Measurements from ENCODE around the gene ZFAND3. TPM values are rescaled to one million over a fixed set of nuclear protein-coding genes. Genes with fewer than 3 reads are reported as not detected.

Gene ZFAND3
- polyA plus RNA-seq, 2 of the 4 experiments (the other 2 are of a cell fraction): 12.0 to 50.0 TPM

GRCh38 chr6:37894585-37894984 is 75.1 kb downstream of the ZFAND3 start:
- no peak for FAIRE-seq
- 82% methylated on average over 5 of the region's 5 CpGs for WGBS (ENCODE audit: missing lambda C conversion rate)
- no peak for ATAC-seq
- H3K27ac ChIP-seq: no peak overlapping the region
- POLR2A ChIA-PET: no interaction called here
- CTCF ChIA-PET: no interaction called here
- H3K4me1 ChIP-seq: peaks cover 43% of the 10 kb centered on the region
- H3K9me3 ChIP-seq: no peaks in the 10 kb centered on the region
- DNase-seq (ENCODE audit: low read depth in 1 of 2, low spot score in 1 of 2): no peak
- TF ChIP-seq ZNF302 (CRISPR knock-in tag; IDR thresholded peaks at IDR 0.05) (no peak), POLR2A (IDR thresholded peaks at IDR 0.05; ENCODE audit: low read length) (no peak), ZSCAN20 (CRISPR knock-in tag; IDR thresholded peaks at IDR 0.05) (no peak), ZFP36 (IDR thresholded peaks at IDR 0.05; ENCODE audit: borderline replicate concordance, partially characterized antibody) (no peak), RAD21 (conservative IDR thresholded peaks at IDR 0.05 in 1 of 2, IDR thresholded peaks at IDR 0.05 in 1 of 2) (no peak), EHMT2 (IDR thresholded peaks at IDR 0.05; ENCODE audit: low read depth) (no peak), NR3C1 (IDR thresholded peaks at IDR 0.05) (no peak), MAZ (IDR thresholded peaks at IDR 0.05; ENCODE audit: borderline replicate concordance, low read depth, low read length) (no peak), GATA3 (IDR thresholded peaks at IDR 0.05; ENCODE audit: borderline replicate concordance) (no peak), MYC (IDR thresholded peaks at IDR 0.05; ENCODE audit: borderline replicate concordance, low read length) (no peak)
- TF ChIP-seq, protein P1, sequence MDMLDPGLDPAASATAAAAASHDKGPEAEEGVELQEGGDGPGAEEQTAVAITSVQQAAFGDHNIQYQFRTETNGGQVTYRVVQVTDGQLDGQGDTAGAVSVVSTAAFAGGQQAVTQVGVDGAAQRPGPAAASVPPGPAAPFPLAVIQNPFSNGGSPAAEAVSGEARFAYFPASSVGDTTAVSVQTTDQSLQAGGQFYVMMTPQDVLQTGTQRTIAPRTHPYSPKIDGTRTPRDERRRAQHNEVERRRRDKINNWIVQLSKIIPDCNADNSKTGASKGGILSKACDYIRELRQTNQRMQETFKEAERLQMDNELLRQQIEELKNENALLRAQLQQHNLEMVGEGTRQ (IDR thresholded peaks at IDR 0.05): no peak
- no peak overlapping the region for H3K4me2 ChIP-seq
- no peak overlapping the region for H3K4me3 ChIP-seq

DNA sequence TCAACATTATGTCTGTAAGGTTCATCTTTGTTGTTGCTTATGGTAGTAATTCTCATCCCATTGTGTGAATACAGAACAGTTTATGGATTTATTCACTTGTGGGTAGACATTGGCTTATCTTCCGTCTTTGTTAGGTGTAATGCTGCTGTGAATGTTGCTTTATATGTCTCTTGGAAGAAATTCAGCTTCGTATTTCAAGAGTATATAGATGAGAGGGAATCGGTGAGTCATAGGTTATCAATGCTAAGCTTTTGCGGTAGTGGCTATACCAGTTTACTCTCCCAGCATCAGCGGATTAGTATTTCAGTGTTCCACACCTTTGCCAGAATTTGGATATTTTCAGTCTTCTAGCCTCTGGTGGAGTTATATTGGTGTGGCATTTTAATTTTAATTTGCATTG is 77.8 kb downstream of the ZFAND3 start:
- DNase-seq (ENCODE audit: low read depth in 1 of 2, low spot score in 1 of 2) (peak in 1 of 2 experiments; percentile 10), FAIRE-seq (no peak), ATAC-seq (peak in 1 of 2 experiments; percentile 53; a peak in 1 of 6 replicates)
- TF ChIP-seq TP53 (CRISPR knock-in tag; IDR thresholded peaks at IDR 0.05): no peak
- TF ChIP-seq NR3C1 (IDR thresholded peaks at IDR 0.05): no peak
- no peak for TF ChIP-seq FOSL2 (IDR thresholded peaks at IDR 0.05)
- TF ChIP-seq FOSL2 (CRISPR knock-in tag; IDR thresholded peaks at IDR 0.05): peak; percentile 72
- TF ChIP-seq CHD4 (IDR thresholded peaks at IDR 0.05; ENCODE audit: borderline replicate concordance): no peak
- ChIA-PET POLR2A (no interaction called here), CTCF (no interaction called here)
- Histone ChIP-seq H3K9me3 (no peaks in the 10 kb centered on the region), H3K4me2 (peak overlapping the region; percentile 56), H3K4me3 (no peak overlapping the region), H3K27ac (no peak overlapping the region), H3K4me1 (peaks cover 35% of the 10 kb centered on the region)
- 42% methylated on average over 5 of the region's 5 CpGs for WGBS (ENCODE audit: missing lambda C conversion rate)

DNA sequence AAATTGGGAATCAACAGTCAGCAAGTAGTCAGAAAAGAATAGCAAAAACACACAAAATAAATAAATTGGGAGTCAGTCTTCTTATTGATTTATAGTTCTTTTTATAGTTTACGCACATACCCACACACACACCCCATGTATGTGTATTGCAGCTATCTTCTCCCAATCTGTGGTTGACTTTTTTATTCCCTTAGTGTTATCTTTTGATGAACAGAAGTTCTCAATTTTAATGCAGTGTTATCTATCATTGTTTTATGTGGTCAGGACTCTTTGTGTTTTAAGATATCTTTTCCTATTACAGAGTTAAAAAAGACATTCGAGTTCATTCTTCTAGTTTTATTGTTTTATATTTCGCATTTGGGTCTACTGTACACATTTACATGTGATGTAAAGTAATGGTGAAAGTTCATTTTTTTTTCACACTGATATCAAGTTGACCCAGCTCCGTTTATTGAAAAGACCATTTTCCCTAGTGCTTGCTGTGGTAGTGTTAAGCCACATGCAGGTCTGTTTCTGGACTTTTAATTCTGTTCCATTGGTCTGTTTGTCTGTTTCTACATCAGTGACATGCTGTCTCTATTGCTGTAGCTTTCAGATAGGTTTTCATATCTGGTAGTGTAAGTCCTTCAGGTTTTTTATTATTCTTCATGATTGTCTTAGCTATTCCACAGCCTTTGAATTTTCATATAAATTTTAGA is 78.4 kb downstream of the ZFAND3 start:
- WGBS (ENCODE audit: missing lambda C conversion rate): 95% methylated on average over 4 of the region's 4 CpGs
- Histone ChIP-seq H3K4me3 (no peak overlapping the region), H3K27ac (no peak overlapping the region), H3K9me3 (no peaks in the 10 kb centered on the region), H3K4me2 (peak overlapping the region; percentile 56), H3K4me1 (peaks cover 35% of the 10 kb centered on the region)
- ATAC-seq (no peak), FAIRE-seq (no peak), DNase-seq (ENCODE audit: low read depth in 1 of 2, low spot score in 1 of 2) (no peak)
- ChIA-PET CTCF (no interaction called here), POLR2A (no interaction called here)
- TF ChIP-seq TFCP2L1 (CRISPR knock-in tag; IDR thresholded peaks at IDR 0.05) (no peak), RFX5 (IDR thresholded peaks at IDR 0.05) (no peak)
- TF ChIP-seq, protein P2, sequence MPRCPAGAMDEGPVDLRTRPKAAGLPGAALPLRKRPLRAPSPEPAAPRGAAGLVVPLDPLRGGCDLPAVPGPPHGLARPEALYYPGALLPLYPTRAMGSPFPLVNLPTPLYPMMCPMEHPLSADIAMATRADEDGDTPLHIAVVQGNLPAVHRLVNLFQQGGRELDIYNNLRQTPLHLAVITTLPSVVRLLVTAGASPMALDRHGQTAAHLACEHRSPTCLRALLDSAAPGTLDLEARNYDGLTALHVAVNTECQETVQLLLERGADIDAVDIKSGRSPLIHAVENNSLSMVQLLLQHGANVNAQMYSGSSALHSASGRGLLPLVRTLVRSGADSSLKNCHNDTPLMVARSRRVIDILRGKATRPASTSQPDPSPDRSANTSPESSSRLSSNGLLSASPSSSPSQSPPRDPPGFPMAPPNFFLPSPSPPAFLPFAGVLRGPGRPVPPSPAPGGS (IDR thresholded peaks at IDR 0.05): no peak
- TF ChIP-seq, protein P1 (IDR thresholded peaks at IDR 0.05): no peak

All from A549 (cell line).